Gastrocnemius medialis (tissue), 4 donors: ENCODE results near the gene UMAD1. TPM values are rescaled to one million over a fixed set of nuclear protein-coding genes. Genes with fewer than 3 reads are reported as not detected.

Experiments used
- ATAC-seq, 2 donors: fragments of 150-250 bp; one replicate each; pipeline ENCODE4 v1.9.1; 2016
- DNase-seq, 2 donors: peaks; one replicate each; pipeline ENCODE4 v3.0.0-alpha.2; 2019
- H3K27ac ChIP-seq, 4 donors: fragments of 200-600 bp; sonication (generic); 1 replicate in 1 of 4; 2 replicates in 3 of 4; pipeline ENCODE4 v1.5.1; 2016 to 2018; ENCODE audit warnings: mild to moderate bottlenecking in 2 of 4, moderate library complexity in 1 of 4
- H3K27me3 ChIP-seq, 3 donors: fragments of 200-600 bp; sonication (generic) in 2 of 3; 1 replicate in 1 of 3; 2 replicates in 2 of 3; pipeline versions ENCODE4 v1.5.1 to v1.6.0; 2016 to 2019; ENCODE audit warnings: mild to moderate bottlenecking in 1 of 3, moderate library complexity in 1 of 3
- H3K36me3 ChIP-seq, 2 donors: fragments of 200-600 bp; sonication (generic) in 1 of 2; one replicate each; pipeline ENCODE4 v1.5.1; 2017 to 2018
- H3K4me1 ChIP-seq, 2 donors: fragments of 200-600 bp; sonication (generic) in 1 of 2; one replicate each; pipeline ENCODE4 v1.5.1; 2016 to 2017; ENCODE audit warnings: mild to moderate bottlenecking in 2 of 2
- H3K4me3 ChIP-seq, 4 donors: fragments of 200-600 bp; sonication (generic) in 3 of 4; 1 replicate in 1 of 4; 2 replicates in 3 of 4; pipeline ENCODE4 v1.5.1; 2016 to 2019; ENCODE audit warnings: mild to moderate bottlenecking in 2 of 4
- H3K9me3 ChIP-seq, 3 donors: fragments of 200-600 bp; sonication (generic) in 2 of 3; 1 replicate in 1 of 3; 2 replicates in 2 of 3; pipeline ENCODE4 v1.5.1; 2016 to 2019
- CTCF ChIP-seq, 5 experiments: fragments of 450-650 bp in 3 of 5; fragments of 200-600 bp in 2 of 5; sonication (generic) in 2 of 5; IDR thresholded peaks in 4 of 5; conservative IDR thresholded peaks in 1 of 5; 1 replicate in 4 of 5; 2 replicates in 1 of 5; pipeline ENCODE4 v1.5.1; 2016 to 2019; ENCODE audit warnings: antibody characterized with exemption in 5 of 5, mild to moderate bottlenecking in 3 of 5, moderate library complexity in 3 of 5
- POLR2A ChIP-seq, 2 donors: fragments of 450-650 bp; IDR thresholded peaks; one replicate each; pipeline ENCODE4 v1.6.1; 2017; ENCODE audit warnings: antibody characterized with exemption in 2 of 2, mild to moderate bottlenecking in 2 of 2, moderate library complexity in 2 of 2
- in situ Hi-C, 4 donors: fragments of 200-750 bp; cut with MboI; loops; one replicate each; pipeline versions ENCODE4 v1.15.0 to v1.8.0; 2017; ENCODE audit warnings: low sequenced_read_pairs in 4 of 4
- intact Hi-C: fragments of 100-400 bp; cut with DNase I; formaldehyde crosslinking; loops from one replicate; pipeline ENCODE4 v1.15.1; 2023; ENCODE audit warnings: low total_unique reads
- total RNA-seq, 4 donors: library from RNA; depleted of rRNA; stranded (reverse); fragments of >200 nt; gene quantifications; one replicate each; pipeline versions ENCODE4 v1.1.0 to v1.2.3, GENCODE V29; 2016

The UMAD1 gene
- total RNA-seq, 4 donors from 2014 or later: 10.2 to 16.0 (median 11.1) TPM

DNA sequence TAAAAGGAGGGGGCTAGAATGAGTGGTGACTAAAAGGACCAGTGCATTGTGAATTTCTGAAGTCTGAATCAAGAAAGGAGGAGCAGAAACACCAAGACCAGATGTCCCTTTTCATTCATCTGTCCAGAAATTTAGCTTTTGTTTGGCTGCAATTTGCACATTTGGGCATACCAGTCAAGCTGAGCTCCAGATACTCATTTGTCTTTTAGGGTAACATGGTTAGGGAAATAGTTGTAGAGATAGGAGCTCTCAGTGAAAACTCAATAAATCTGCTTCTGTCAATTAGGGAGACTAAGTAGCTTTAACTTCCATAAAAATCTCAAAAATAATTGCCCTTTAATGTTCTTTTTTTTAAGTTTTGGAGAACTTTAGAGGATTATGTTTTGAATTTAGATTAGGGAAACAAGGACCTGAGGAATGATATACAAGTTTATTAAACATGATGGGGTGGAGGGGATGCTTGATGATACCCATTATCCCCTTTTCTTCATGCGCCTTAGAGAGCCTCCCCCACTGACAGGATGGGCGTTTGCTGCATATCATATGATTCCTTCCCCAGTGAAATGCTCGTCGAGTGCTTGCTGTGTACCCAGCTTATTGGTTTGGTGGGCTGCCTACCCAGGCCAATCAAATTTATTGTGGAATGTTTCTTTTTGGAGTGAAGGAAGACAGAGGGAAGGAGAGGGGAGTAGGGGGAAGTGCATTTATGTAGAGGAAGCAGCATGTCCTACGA lies 128.6 kb downstream of the UMAD1 start:
- intact Hi-C loops: no loop called here
- in situ Hi-C loops: loop anchor here in 2 of 4 donors (10.0 to 25.0 kb wide), 3 partner anchors 344 to 446 kb away; no protein-coding TSS in a partner anchor
- no peak overlapping the region for H3K27ac ChIP-seq
- H3K4me3 ChIP-seq: no peak overlapping the region
- ATAC-seq (no peak), DNase-seq (no peak)
- H3K9me3 ChIP-seq: no peaks in the 10 kb centered on the region
- H3K4me1 ChIP-seq: no peaks in the 10 kb centered on the region
- H3K36me3 ChIP-seq: no peaks in the 10 kb centered on the region
- H3K27me3 ChIP-seq: no peaks in the 10 kb centered on the region
- TF ChIP-seq POLR2A (IDR thresholded peaks at IDR 0.05): no peak
- no peak for TF ChIP-seq CTCF (IDR thresholded peaks at IDR 0.05 in 4 of 5, conservative IDR thresholded peaks at IDR 0.05 in 1 of 5)

DNA sequence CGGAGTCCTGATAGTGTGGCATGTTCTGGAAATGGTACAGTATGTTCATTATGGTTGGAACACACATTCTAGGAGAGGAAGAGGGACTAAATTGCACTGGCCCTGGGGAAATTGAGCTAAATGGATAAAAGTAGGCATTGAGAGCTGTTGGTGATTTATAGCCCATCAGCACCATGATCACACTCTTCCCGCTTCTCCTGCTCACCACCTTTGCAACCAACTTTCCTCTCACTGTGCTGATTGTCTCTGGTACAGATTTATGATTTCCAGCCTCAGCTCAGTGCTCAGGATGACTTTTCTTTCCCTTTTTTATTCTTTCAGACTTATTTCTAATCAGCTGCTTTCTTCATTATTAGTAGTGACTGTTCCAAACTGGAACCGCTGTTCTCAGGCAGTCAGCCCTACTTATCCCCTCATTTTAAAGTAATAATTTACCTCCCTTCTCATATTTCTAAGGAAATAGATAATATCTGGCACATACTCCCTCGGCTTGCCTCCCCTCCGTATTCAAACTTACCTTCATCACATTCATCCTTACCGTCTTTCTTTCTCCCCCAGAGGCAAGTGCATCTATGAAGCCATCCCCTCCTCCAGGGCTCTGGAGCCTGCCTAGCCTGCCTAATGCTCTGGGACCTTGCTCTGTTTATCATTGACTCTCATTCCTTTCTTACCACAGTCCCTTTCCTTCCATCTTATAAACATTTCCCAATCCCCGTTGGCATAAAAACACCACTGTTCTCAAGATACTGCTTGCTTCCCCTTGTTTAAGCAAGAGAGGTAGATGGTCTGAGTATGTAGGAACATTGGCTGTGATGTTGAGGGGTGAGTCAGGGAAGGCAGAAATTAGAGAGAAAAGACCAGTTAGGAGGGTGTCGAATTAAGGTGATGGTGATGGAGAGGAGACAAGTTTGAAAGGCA lies 129.4 kb downstream of the UMAD1 start:
- Histone ChIP-seq H3K9me3 (no peaks in the 10 kb centered on the region), H3K36me3 (no peaks in the 10 kb centered on the region), H3K4me1 (no peaks in the 10 kb centered on the region), H3K27me3 (no peaks in the 10 kb centered on the region), H3K4me3 (no peak overlapping the region), H3K27ac (no peak overlapping the region)
- ATAC-seq (no peak), DNase-seq (no peak)
- in situ Hi-C loops (loop anchor here in 2 of 4 donors (10.0 to 25.0 kb wide), 3 partner anchors 345 to 445 kb away; no protein-coding TSS in a partner anchor), intact Hi-C loops (no loop called here)
- TF ChIP-seq CTCF (IDR thresholded peaks at IDR 0.05 in 4 of 5, conservative IDR thresholded peaks at IDR 0.05 in 1 of 5) (no peak), POLR2A (IDR thresholded peaks at IDR 0.05) (no peak)

DNA sequence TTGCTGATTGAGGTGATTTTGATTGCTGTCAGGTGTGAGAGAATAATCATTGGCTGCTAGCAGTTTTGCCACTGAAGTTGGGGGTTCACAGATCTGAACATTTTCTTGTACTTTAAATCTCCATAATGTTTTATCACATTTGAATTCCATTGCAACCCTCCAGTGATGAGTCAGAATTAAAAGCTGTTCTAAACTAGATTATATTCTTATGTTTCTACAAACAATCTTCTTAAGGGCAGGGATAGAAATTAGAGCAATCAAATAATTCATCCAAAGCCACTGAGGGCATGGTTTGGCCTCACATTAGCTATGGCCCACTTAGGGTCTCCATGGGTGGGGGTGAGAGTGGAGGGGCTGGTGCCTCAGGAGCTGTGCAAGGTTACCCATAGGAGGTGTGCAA lies 130.9 kb downstream of the UMAD1 start:
- no peaks in the 10 kb centered on the region for H3K4me1 ChIP-seq
- TF ChIP-seq POLR2A (IDR thresholded peaks at IDR 0.05) (no peak), CTCF (IDR thresholded peaks at IDR 0.05 in 4 of 5, conservative IDR thresholded peaks at IDR 0.05 in 1 of 5) (no peak)
- intact Hi-C loops: no loop called here

DNA sequence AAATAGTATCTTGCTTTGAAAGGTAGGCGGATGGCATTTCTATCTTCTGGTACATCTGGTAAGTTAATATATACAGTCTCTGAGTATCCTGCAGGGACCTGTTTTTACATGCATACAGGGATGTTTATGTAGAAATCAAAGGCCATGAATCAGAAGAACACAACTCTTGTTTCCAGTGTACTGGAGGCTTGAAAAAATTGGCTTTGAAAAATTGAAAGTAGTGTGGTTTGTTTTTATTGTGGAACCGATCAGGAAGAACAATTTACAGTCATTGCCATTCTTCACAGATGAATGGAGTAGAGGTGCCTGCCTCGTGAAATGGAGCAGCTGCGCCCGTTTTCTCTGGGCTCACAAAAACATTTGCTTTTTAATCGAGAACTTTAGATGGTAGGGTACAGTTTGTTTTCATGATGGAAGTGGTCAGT lies 131.9 kb downstream of the UMAD1 start:
- intact Hi-C loops (no loop called here), in situ Hi-C loops (loop anchor here in 1 of 4 donors (25.0 kb wide), 1 partner anchor 440 kb away; no protein-coding TSS in a partner anchor)
- Histone ChIP-seq H3K36me3 (no peaks in the 10 kb centered on the region), H3K27ac (no peak overlapping the region), H3K9me3 (no peaks in the 10 kb centered on the region), H3K4me3 (no peak overlapping the region), H3K27me3 (no peaks in the 10 kb centered on the region), H3K4me1 (no peaks in the 10 kb centered on the region)
- ATAC-seq (no peak), DNase-seq (no peak)
- no peak for TF ChIP-seq CTCF (IDR thresholded peaks at IDR 0.05 in 4 of 5, conservative IDR thresholded peaks at IDR 0.05 in 1 of 5)

More for the DNA sequence above, 130.9 kb downstream of the UMAD1 start:
- no peak for DNase-seq
- ATAC-seq: no peak
- H3K9me3 ChIP-seq: no peaks in the 10 kb centered on the region
- no peaks in the 10 kb centered on the region for H3K36me3 ChIP-seq
- H3K4me3 ChIP-seq: no peak overlapping the region
- H3K27me3 ChIP-seq: no peaks in the 10 kb centered on the region
- no peak overlapping the region for H3K27ac ChIP-seq
- in situ Hi-C loops: loop anchor here in 1 of 4 donors (25.0 kb wide), 1 partner anchor 441 kb away; no protein-coding TSS in a partner anchor
